ENCODE measurements around the gene WNT1. TPM values are rescaled to one million over a fixed set of nuclear protein-coding genes. Genes with fewer than 3 reads are reported as not detected.

Gene WNT1
- total and polyA plus RNA-seq, 2 donors (not counting 3 experiments of a cell fraction or from before 2014, with no cell fraction given): not detected

DNA sequence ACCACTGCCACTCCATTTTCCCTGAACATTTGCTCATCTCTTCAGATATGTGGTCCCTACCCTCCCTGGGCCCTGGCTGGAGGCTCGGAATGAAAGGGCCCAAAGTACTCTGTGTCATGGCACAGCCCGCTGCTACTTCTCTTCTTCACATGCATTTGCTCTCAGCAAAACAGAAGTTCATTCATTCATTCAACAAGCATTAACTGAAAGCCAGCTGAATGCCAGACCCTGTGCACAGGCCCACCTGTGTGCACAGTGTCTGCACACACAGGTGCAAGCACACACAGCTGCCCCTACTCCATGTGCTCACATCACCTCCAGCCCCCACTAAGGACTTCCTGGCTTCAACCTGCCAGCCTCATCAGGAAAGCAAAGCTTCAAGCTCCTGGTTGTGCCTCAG, 7.8 kb downstream of the WNT1 start:
- Histone ChIP-seq H4K20me1 (replicated peaks; ENCODE audit: control insufficient read depth, extremely low read depth, insufficient read depth, low read length) (no peaks in the 10 kb centered on the region), H3K4me3 (replicated peaks in 1 of 3; ENCODE audit: insufficient read depth in 1 of 3, low read depth in 1 of 3, low read length in 3 of 3) (no peak overlapping the region), H3K9me1 (replicated peaks; ENCODE audit: control insufficient read depth, extremely low read depth, insufficient read depth, low read length) (no peaks in the 10 kb centered on the region), H3K4me1 (ENCODE audit: control insufficient read depth, extremely low read depth, insufficient read depth, low read length) (peaks cover 4% of the 10 kb centered on the region), H3K4me2 (ENCODE audit: insufficient read depth, low read length) (no peak overlapping the region), H3K9ac (replicated peaks; ENCODE audit: extremely low read depth, insufficient read depth, low read length) (no peak overlapping the region), H3K9me3 (replicated peaks; ENCODE audit: control insufficient read depth, insufficient read depth, low read length) (no peaks in the 10 kb centered on the region), H3K27ac (ENCODE audit: insufficient read depth, low read depth, low read length) (no peak overlapping the region), H2AFZ (ENCODE audit: low read depth, low read length) (no peak overlapping the region), H3K36me3 (ENCODE audit: control insufficient read depth in 2 of 2, extremely low read depth in 1 of 2, insufficient read depth in 2 of 2, low read length in 2 of 2) (no peaks in the 10 kb centered on the region), H3K27me3 (ENCODE audit: control insufficient read depth in 2 of 2, insufficient read depth in 2 of 2, low read length in 2 of 2) (peaks cover 69 to 75% of the 10 kb centered on the region in 2 experiments), H3K79me2 (ENCODE audit: control insufficient read depth, insufficient read depth, low read length) (no peaks in the 10 kb centered on the region)
- CTCF ChIA-PET: interaction anchor here (0.8 to 11.2 kb wide), 5 partner anchors 9 to 133 kb away, joined by 3 to 175 read pairs (median 6); partner anchors contain the start of gene DDN
- FAIRE-seq: no peak
- TF ChIP-seq, protein P1, sequence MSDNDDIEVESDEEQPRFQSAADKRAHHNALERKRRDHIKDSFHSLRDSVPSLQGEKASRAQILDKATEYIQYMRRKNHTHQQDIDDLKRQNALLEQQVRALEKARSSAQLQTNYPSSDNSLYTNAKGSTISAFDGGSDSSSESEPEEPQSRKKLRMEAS (IDR thresholded peaks at IDR 0.05; ENCODE audit: insufficient read depth, insufficient read length): no peak
- no peak for TF ChIP-seq MYC (IDR thresholded peaks at IDR 0.05; ENCODE audit: low read depth, low read length)
- TF ChIP-seq EZH2 (IDR thresholded peaks at IDR 0.05; ENCODE audit: borderline replicate concordance, low read depth, low read length, severe bottlenecking): no peak
- no peak for TF ChIP-seq JUN (IDR thresholded peaks at IDR 0.05; ENCODE audit: borderline replicate concordance, insufficient read depth, insufficient read length, low read depth)
- TF ChIP-seq POLR2A (IDR thresholded peaks at IDR 0.05; ENCODE audit: low read depth, low read length): no peak
- TF ChIP-seq FOS (IDR thresholded peaks at IDR 0.05; ENCODE audit: borderline replicate concordance, insufficient read depth, low read length): no peak
- TF ChIP-seq POLR2AphosphoS5 (IDR thresholded peaks at IDR 0.05; ENCODE audit: insufficient read depth, low read depth, low read length): no peak
- TF ChIP-seq GATA2 (IDR thresholded peaks at IDR 0.05; ENCODE audit: insufficient read depth, insufficient read length, low read depth, low read length): no peak
- TF ChIP-seq, protein P2, sequence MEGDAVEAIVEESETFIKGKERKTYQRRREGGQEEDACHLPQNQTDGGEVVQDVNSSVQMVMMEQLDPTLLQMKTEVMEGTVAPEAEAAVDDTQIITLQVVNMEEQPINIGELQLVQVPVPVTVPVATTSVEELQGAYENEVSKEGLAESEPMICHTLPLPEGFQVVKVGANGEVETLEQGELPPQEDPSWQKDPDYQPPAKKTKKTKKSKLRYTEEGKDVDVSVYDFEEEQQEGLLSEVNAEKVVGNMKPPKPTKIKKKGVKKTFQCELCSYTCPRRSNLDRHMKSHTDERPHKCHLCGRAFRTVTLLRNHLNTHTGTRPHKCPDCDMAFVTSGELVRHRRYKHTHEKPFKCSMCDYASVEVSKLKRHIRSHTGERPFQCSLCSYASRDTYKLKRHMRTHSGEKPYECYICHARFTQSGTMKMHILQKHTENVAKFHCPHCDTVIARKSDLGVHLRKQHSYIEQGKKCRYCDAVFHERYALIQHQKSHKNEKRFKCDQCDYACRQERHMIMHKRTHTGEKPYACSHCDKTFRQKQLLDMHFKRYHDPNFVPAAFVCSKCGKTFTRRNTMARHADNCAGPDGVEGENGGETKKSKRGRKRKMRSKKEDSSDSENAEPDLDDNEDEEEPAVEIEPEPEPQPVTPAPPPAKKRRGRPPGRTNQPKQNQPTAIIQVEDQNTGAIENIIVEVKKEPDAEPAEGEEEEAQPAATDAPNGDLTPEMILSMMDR (IDR thresholded peaks at IDR 0.05; ENCODE audit: extremely low read depth in 1 of 2, insufficient read depth in 1 of 2, low read depth in 1 of 2, low read length in 2 of 2): no peak
- intact Hi-C loops (cut with micrococcal nuclease): loop anchor here (5.0 kb wide), 1 partner anchor 64 kb away; no protein-coding TSS in a partner anchor
- dilution Hi-C loops (cut with MboI; ENCODE audit: extremely low pct_ligation_motif_present, low sequenced_read_pairs): no loop called here
- BruUV-seq (replicated peaks): no TSS peak
- no peak for DNase-seq (ENCODE audit: low read depth, low spot score)
- POLR2A ChIA-PET: no interaction called here

Data from endothelial cell of umbilical vein (primary cell).